NCI-H2196 (cell line): ENCODE results near the gene FRY.

Experiments
- DNase-seq: peaks from one replicate; lab custom pipeline; 2025; ENCODE audit not compliant: unreplicated experiment; lab: John Stamatoyannopoulos, UW

FRY gene

DNA sequence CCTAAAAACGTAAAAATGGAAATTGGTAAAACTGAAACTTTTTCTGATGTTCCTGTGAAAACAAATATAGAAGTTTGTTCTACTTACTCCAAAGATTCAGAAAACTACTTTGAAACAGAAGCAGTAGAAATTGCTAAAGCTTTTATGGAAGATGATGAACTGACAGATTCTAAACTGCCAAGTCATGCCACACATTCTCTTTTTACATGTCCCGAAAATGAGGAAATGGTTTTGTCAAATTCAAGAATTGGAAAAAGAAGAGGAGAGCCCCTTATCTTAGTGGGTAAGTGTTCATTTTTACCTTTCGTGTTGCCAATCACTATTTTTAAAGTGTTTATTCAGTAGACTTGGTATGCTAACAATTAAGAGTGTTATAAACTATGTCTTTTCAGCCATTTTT, 309.3 kb downstream of the FRY start:
- DNase-seq, result no peak

DNA sequence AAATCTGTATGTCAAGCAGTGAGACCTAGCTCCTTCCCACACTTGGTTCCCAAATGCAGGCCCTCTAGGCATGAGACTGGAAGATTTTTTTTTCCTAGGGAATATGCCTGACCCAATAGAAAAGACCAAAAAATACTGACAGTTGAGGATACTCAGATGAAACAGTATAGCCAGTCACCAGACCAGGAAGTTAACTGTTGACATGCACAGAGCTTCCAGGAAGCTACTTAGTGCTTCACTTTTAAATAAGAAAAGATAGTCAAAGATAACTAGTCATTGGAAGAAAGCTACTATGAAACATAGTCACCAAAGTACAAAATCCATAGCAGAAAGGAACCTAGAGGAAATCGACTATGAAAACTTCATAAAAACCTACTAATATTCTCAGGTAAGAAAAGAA, 316.1 kb downstream of the FRY start:
- no peak for DNase-seq
